Endothelial cell of umbilical vein (primary cell): Measurements from ENCODE around the gene WNT9A. TPM values are rescaled to one million over a fixed set of nuclear protein-coding genes. Genes with fewer than 3 reads are reported as not detected.
A peak's percentile ranks its signal among the peaks of the same experiment; 100 is the strongest.

Source experiments
- BruUV-seq: library from RNA; stranded (reverse); fragments of 400-500 nt; replicated peaks from 2 replicates; lab custom pipeline; 2021; lab: Mats Ljungman, UMichigan
- CTCF ChIA-PET: fragments of 300-600, 350-600 bp; sonication (Branson Sonifier 250); formaldehyde crosslinking; loops from one replicate; lab custom pipeline; 2021; ENCODE audit warnings: antibody characterized with exemption, inconsistent platforms; lab: Charles Lee
- POLR2A ChIA-PET: fragments of 300-600, 350-600 bp; sonication (Branson Sonifier 250); formaldehyde crosslinking; loops from one replicate; lab custom pipeline; 2021; ENCODE audit warnings: antibody characterized with exemption, inconsistent platforms; lab: Charles Lee
- DNase-seq: peaks from one replicate; pipeline ENCODE4 v3.0.0-alpha.2; 2011; ENCODE audit warnings: low read depth, low spot score
- FAIRE-seq: peaks from 2 replicates; lab custom pipeline; 2011; peaks lifted over from hg19 to GRCh38; lab: Jason Lieb, UNC
- H2AFZ ChIP-seq: 2 replicates; pipeline ENCODE4 v1.6.0; 2012; ENCODE audit warnings: low read depth, low read length, control low read depth, inconsistent platforms
- H3K27ac ChIP-seq: 2 replicates; pipeline ENCODE4 v1.5.1; 2011; ENCODE audit warnings: low read depth, mild to moderate bottlenecking, control low read depth, low read length, moderate library complexity; ENCODE audit not compliant: insufficient read depth
- H3K27me3 ChIP-seq, 2 experiments: 2 replicates each; pipeline versions ENCODE4 v1.6.0 to v1.6.1; 2011; ENCODE audit warnings: low read length in 2 of 2, mixed read lengths in 1 of 2; ENCODE audit not compliant: control insufficient read depth in 2 of 2, insufficient read depth in 2 of 2
- H3K36me3 ChIP-seq, 2 experiments: 2 replicates in 1 of 2; 3 replicates in 1 of 2; pipeline ENCODE4 v1.5.1; 2011; ENCODE audit warnings: low read length in 2 of 2, mild to moderate bottlenecking in 1 of 2, moderate library complexity in 1 of 2; ENCODE audit not compliant: control insufficient read depth in 2 of 2, insufficient read depth in 2 of 2; ENCODE audit errors: extremely low read depth in 1 of 2
- H3K4me1 ChIP-seq: 3 replicates; pipeline ENCODE4 v1.5.1; 2011; ENCODE audit warnings: mild to moderate bottlenecking, low read length; ENCODE audit not compliant: control insufficient read depth, insufficient read depth; ENCODE audit errors: extremely low read depth
- H3K4me2 ChIP-seq: 2 replicates; pipeline ENCODE4 v1.6.1; 2011; ENCODE audit warnings: low read length, control low read depth, mixed read lengths; ENCODE audit not compliant: insufficient read depth
- H3K4me3 ChIP-seq, 3 experiments: fragments of 200-600 bp in 1 of 3; sonication (generic), shearing (Covaris generic) in 1 of 3; replicated peaks in 1 of 3; 2 replicates each; pipeline ENCODE4 v1.5.1; 2011 to 2016; ENCODE audit warnings: control low read depth in 3 of 3, low read length in 3 of 3, mild to moderate bottlenecking in 2 of 3, inconsistent platforms in 1 of 3, low read depth in 1 of 3, moderate library complexity in 1 of 3; ENCODE audit not compliant: insufficient read depth in 1 of 3
- H3K79me2 ChIP-seq: 2 replicates; pipeline ENCODE4 v1.6.0; 2012; ENCODE audit warnings: low read length, inconsistent platforms; ENCODE audit not compliant: control insufficient read depth, insufficient read depth
- H3K9ac ChIP-seq: replicated peaks from 2 replicates; pipeline ENCODE3; 2011; ENCODE audit warnings: low read length, control low read depth; ENCODE audit not compliant: insufficient read depth; ENCODE audit errors: extremely low read depth
- H3K9me1 ChIP-seq: replicated peaks from 3 replicates; pipeline ENCODE4 v1.6.0; 2011; ENCODE audit warnings: mild to moderate bottlenecking, low read length; ENCODE audit not compliant: control insufficient read depth, insufficient read depth; ENCODE audit errors: extremely low read depth
- H3K9me3 ChIP-seq: replicated peaks from 2 replicates; pipeline ENCODE4 v1.5.1; 2012; ENCODE audit warnings: low read length, inconsistent platforms; ENCODE audit not compliant: control insufficient read depth, insufficient read depth
- H4K20me1 ChIP-seq: replicated peaks from 2 replicates; pipeline ENCODE3; 2011; ENCODE audit warnings: mild to moderate bottlenecking, low read length; ENCODE audit not compliant: control insufficient read depth, insufficient read depth; ENCODE audit errors: extremely low read depth
- EZH2 ChIP-seq: IDR thresholded peaks from 2 replicates; pipeline ENCODE4 v1.6.1; 2012; ENCODE audit warnings: borderline replicate concordance, low read depth, mild to moderate bottlenecking, moderate library complexity, low read length, inconsistent platforms; ENCODE audit not compliant: severe bottlenecking
- FOS ChIP-seq: IDR thresholded peaks from 2 replicates; pipeline ENCODE4 v1.6.1; 2011; ENCODE audit warnings: mild to moderate bottlenecking, low read length, moderate library complexity, borderline replicate concordance; ENCODE audit not compliant: insufficient read depth
- JUN ChIP-seq: IDR thresholded peaks from 2 replicates; pipeline ENCODE4 v1.6.1; 2011; ENCODE audit warnings: borderline replicate concordance, low read depth; ENCODE audit not compliant: insufficient read length, insufficient read depth
- MAX ChIP-seq: IDR thresholded peaks from 2 replicates; pipeline ENCODE4 v1.6.1; 2011; ENCODE audit not compliant: insufficient read depth, insufficient read length
- POLR2A ChIP-seq: IDR thresholded peaks from 2 replicates; pipeline ENCODE4 v1.6.1; 2012; ENCODE audit warnings: low read depth, mild to moderate bottlenecking, control low read depth, low read length
- dilution Hi-C: fragments of 300-500 bp; cut with MboI; formaldehyde crosslinking; loops from one replicate; pipeline ENCODE4 v1.15.0; 2019; ENCODE audit warnings: low sequenced_read_pairs; ENCODE audit not compliant: extremely low pct_ligation_motif_present
- intact Hi-C: fragments of 100-400 bp; cut with micrococcal nuclease; formaldehyde crosslinking; loops from one replicate; pipeline ENCODE4 v1.10.0; 2022
- polyA plus RNA-seq, 4 experiments: library from polyadenylated mRNA; depleted of rRNA in 3 of 4; stranded (reverse) in 3 of 4; unstranded in 1 of 4; fragments of >200 nt; gene quantifications; 2 replicates each; pipeline versions ENCODE4 v1.2.1 to v1.2.3, GENCODE V29; 2011 to 2012; ENCODE audit warnings: missing spikeins in 1 of 4
- total RNA-seq: library from RNA; stranded (reverse); gene quantifications from 2 replicates; pipeline ENCODE4 v1.2.3, GENCODE V29; 2021

The WNT9A gene
- total and polyA plus RNA-seq, 2 donors (not counting 3 experiments of a cell fraction or from before 2014, with no cell fraction given): 5.4 to 6.2 TPM

GRCh38 chr1:227934476-227935313 is 13.0 kb downstream of the WNT9A start:
- no TSS peak for BruUV-seq
- ChIA-PET POLR2A (interaction anchor here (0.6 kb wide), 1 partner anchor 335 kb away, joined by 5 read pairs; no protein-coding TSS in a partner anchor), CTCF (no interaction called here)
- H3K9me1 ChIP-seq: no peaks in the 10 kb centered on the region
- H3K9me3 ChIP-seq: peaks cover 3% of the 10 kb centered on the region
- H3K27ac ChIP-seq: no peak overlapping the region
- H3K4me2 ChIP-seq: no peak overlapping the region
- no peak for TF ChIP-seq POLR2A
- no peak for TF ChIP-seq EZH2
- TF ChIP-seq JUN: peak; percentile 36
- TF ChIP-seq FOS: peak; percentile 15
- no peak for TF ChIP-seq MAX
- no peaks in the 10 kb centered on the region for H3K79me2 ChIP-seq
- no peak overlapping the region for H3K9ac ChIP-seq
- no peaks in the 10 kb centered on the region for H3K4me1 ChIP-seq
- H3K27me3 ChIP-seq: no peaks in the 10 kb centered on the region
- H3K4me3 ChIP-seq: no peak overlapping the region
- dilution Hi-C loops: no loop called here
- DNase-seq (peak; percentile 29), FAIRE-seq (no peak)
- no peak overlapping the region for H2AFZ ChIP-seq
- H3K36me3 ChIP-seq: no peaks in the 10 kb centered on the region
- H4K20me1 ChIP-seq: no peaks in the 10 kb centered on the region
- intact Hi-C loops: no loop called here
